Fibroblast of lung (primary cell): ENCODE results near the gene CHKA.

Source experiments
- CTCF ChIP-seq, 2 donors: IDR thresholded peaks in 1 of 2; conservative IDR thresholded peaks in 1 of 2; 1 replicate in 1 of 2; 2 replicates in 1 of 2; pipeline ENCODE4 v1.5.1; 2011 to 2012; ENCODE audit warnings: low read length in 2 of 2, control low read depth in 1 of 2, inconsistent platforms in 1 of 2, low read depth in 1 of 2, mild to moderate bottlenecking in 1 of 2
- EZH2 ChIP-seq: IDR thresholded peaks from 2 replicates; pipeline ENCODE4 v1.5.1; 2012; ENCODE audit warnings: low read length, control low read depth, mild to moderate bottlenecking; ENCODE audit errors: missing control alignments

GRCh38 chr11:68113986-68114385 is 7.2 kb downstream of the CHKA start:
- TF ChIP-seq CTCF (conservative IDR thresholded peaks at IDR 0.05 in 1 of 2, IDR thresholded peaks at IDR 0.05 in 1 of 2; ENCODE audit: low read depth in 1 of 2, low read length in 2 of 2) (peak in 1 of 2 donors; percentile 38), EZH2 (no peak)
